GM12878 (cell line): ENCODE data around the gene PDE6G. TPM values are rescaled to one million over a fixed set of nuclear protein-coding genes. Genes with fewer than 3 reads are reported as not detected.
A peak's percentile ranks its signal among the peaks of the same experiment; 100 is the strongest.

Experiments
- BACH1 ChIP-seq: fragments of 450-650 bp; IDR thresholded peaks from 2 replicates; pipeline ENCODE4 v1.6.1; 2017; ENCODE audit warnings: mild to moderate bottlenecking, borderline replicate concordance
- CBX5 ChIP-seq: sonication (generic); IDR thresholded peaks from 2 replicates; pipeline ENCODE4 v1.6.1; 2016; ENCODE audit warnings: low read depth, moderate library complexity, mild to moderate bottlenecking, inconsistent platforms
- CHD2 ChIP-seq: IDR thresholded peaks from 2 replicates; pipeline ENCODE4 v1.6.1; 2011; ENCODE audit warnings: low read depth, low read length, improper control_type of control experiment, borderline replicate concordance
- CREB1 ChIP-seq: IDR thresholded peaks from 2 replicates; pipeline ENCODE4 v1.6.1; 2012; ENCODE audit warnings: low read depth, mild to moderate bottlenecking, inconsistent platforms
- DPF2 ChIP-seq: fragments of 450-650 bp; IDR thresholded peaks from 2 replicates; pipeline ENCODE4 v1.6.1; 2017; ENCODE audit warnings: mild to moderate bottlenecking
- EED ChIP-seq: sonication (generic); IDR thresholded peaks from 2 replicates; pipeline ENCODE4 v1.6.1; 2016; ENCODE audit warnings: antibody characterized with exemption, low read depth
- NFXL1 ChIP-seq: fragments of 450-650 bp; IDR thresholded peaks from 2 replicates; pipeline ENCODE4 v1.6.1; 2017; ENCODE audit warnings: antibody characterized with exemption, mild to moderate bottlenecking, borderline replicate concordance
- PAX5 ChIP-seq: IDR thresholded peaks from 2 replicates; pipeline ENCODE4 v1.6.1; 2011; ENCODE audit warnings: low read depth, low read length, borderline replicate concordance
- SMARCA5 ChIP-seq: fragments of 450-650 bp; IDR thresholded peaks from 2 replicates; pipeline ENCODE4 v1.6.1; 2017; ENCODE audit warnings: mild to moderate bottlenecking
- TCF3 ChIP-seq: IDR thresholded peaks from 2 replicates; pipeline ENCODE4 v1.6.1; 2012; ENCODE audit warnings: low read depth, mild to moderate bottlenecking, low read length, borderline replicate concordance; ENCODE audit not compliant: insufficient read depth
- ZNF24 ChIP-seq: fragments of 450-650 bp; IDR thresholded peaks from 2 replicates; pipeline ENCODE4 v1.6.1; 2017; ENCODE audit warnings: antibody characterized with exemption, mild to moderate bottlenecking
- ZNF622 ChIP-seq: fragments of 450-650 bp; IDR thresholded peaks from 2 replicates; pipeline ENCODE4 v1.6.1; 2017; ENCODE audit warnings: mild to moderate bottlenecking, inconsistent platforms
- polyA plus RNA-seq, 11 experiments: library from polyadenylated mRNA; depleted of rRNA in 4 of 11; unstranded in 6 of 11; stranded (reverse) in 5 of 11; fragments of >200 nt; fragmentation: Nextera tagmentation in 4 of 11; fragmentation: Illumina TruSeq in 1 of 11; extraction: Ambion mirVana in 4 of 11; extraction: Trizol in 1 of 11; gene quantifications; 1 replicate in 1 of 11; 2 replicates in 10 of 11; pipeline versions ENCODE4 v1.2.1 to v1.2.3, GENCODE V29; 2011 to 2016; ENCODE audit warnings: inconsistent platforms in 2 of 11, missing spikeins in 2 of 11, low read depth in 1 of 11
- total RNA-seq, 4 experiments: library from RNA; depleted of rRNA in 3 of 4; stranded (reverse); fragments of >200 nt in 3 of 4; fragmentation: Illumina TruSeq in 1 of 4; extraction: Trizol in 1 of 4; gene quantifications; 2 replicates each; pipeline versions ENCODE4 v1.2.1 to v1.2.3, GENCODE V29; 2013 to 2021
- TF ChIP-seq, protein P1 (sequence below): fragments of 450-650 bp; IDR thresholded peaks from 2 replicates; pipeline ENCODE4 v1.6.1; 2014; ENCODE audit warnings: mild to moderate bottlenecking
- TF ChIP-seq, protein P2 (sequence below), 3 experiments: IDR thresholded peaks in 2 of 3; conservative IDR thresholded peaks in 1 of 3; 2 replicates each; pipeline ENCODE4 v1.5.1; 2011; ENCODE audit warnings: low read depth in 3 of 3, low read length in 3 of 3, mild to moderate bottlenecking in 3 of 3, control low read depth in 2 of 3, moderate library complexity in 2 of 3, inconsistent platforms in 1 of 3, mixed read lengths in 1 of 3; ENCODE audit not compliant: control insufficient read depth in 2 of 3, insufficient read depth in 1 of 3; ENCODE audit errors: extremely low read depth in 1 of 3
- TF ChIP-seq, protein P3 (sequence below): IDR thresholded peaks from 2 replicates; pipeline ENCODE4 v1.6.1; 2012; ENCODE audit warnings: low read depth, low read length, improper control_type of control experiment

PDE6G gene
- total and polyA plus RNA-seq, 10 of the 15 experiments (the other 5 are each of a cell fraction or from before 2014, with no cell fraction given), result 0.55 to 12.1 (median 4.3) TPM

DNA sequence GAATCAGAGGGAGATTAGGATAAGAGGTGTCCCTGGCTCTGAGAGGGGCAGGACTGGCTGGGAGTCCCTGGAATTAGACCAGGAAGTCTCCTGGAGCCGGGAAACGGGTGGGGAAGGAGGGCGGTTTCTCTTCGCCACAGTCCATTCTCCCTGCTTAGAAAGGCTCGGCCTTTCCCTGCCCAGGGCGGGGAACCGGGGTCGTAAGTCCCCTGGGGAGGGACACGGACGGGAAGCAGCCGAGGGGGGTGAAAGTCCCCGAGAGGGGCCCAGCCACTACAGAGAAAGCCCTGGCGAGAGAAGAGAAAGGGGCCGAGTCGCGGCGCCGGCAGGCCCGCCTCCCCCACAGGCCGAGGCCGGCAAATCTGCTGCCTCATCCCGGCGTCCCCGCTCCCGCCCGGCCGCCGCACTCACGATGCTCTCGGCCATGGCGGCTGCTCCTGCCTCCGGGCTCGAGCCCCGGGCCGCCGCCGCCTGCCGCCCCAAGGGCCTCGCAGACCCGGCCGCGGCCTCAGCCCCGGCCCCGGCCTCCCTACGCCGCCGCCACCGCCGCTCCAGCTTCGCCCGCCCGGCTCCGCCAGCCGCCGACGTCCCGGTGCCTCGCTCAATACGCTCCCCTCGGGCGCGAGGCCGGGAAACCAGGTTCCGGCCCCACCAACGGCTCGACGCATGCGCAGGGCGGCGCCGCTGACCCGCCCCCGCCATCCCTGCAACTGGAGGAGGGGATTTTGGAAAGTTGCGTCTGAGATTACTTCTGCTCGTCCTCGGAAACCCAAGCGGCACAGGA lies 19.6 kb downstream of the PDE6G start, which contains the start of the genes NPLOC4 and TSPAN10 (continued):
- TF ChIP-seq PAX5 (0 out of 2 replicates have a peak, but pooled peaks have one; percentile 17), ZNF24 (0 out of 2 replicates have a peak, but pooled peaks have one; percentile 37), SMARCA5 (peak; percentile 95), ZNF622 (no peak), DPF2 (peak; percentile 75), CREB1 (peak; percentile 77), NFXL1 (peak; percentile 66; the same call in 1 of the 2 replicates), EED (0 out of 2 replicates have a peak, but pooled peaks have one; percentile 16), CBX5 (no peak; the same call in 1 of the 2 replicates), CHD2 (peak; percentile 86), TCF3 (peak; percentile 79), BACH1 (peak; percentile 94)
- TF ChIP-seq, protein P1, sequence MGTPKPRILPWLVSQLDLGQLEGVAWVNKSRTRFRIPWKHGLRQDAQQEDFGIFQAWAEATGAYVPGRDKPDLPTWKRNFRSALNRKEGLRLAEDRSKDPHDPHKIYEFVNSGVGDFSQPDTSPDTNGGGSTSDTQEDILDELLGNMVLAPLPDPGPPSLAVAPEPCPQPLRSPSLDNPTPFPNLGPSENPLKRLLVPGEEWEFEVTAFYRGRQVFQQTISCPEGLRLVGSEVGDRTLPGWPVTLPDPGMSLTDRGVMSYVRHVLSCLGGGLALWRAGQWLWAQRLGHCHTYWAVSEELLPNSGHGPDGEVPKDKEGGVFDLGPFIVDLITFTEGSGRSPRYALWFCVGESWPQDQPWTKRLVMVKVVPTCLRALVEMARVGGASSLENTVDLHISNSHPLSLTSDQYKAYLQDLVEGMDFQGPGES, result 0 out of 2 replicates have a peak, but pooled peaks have one; percentile 47
- TF ChIP-seq, protein P2, sequence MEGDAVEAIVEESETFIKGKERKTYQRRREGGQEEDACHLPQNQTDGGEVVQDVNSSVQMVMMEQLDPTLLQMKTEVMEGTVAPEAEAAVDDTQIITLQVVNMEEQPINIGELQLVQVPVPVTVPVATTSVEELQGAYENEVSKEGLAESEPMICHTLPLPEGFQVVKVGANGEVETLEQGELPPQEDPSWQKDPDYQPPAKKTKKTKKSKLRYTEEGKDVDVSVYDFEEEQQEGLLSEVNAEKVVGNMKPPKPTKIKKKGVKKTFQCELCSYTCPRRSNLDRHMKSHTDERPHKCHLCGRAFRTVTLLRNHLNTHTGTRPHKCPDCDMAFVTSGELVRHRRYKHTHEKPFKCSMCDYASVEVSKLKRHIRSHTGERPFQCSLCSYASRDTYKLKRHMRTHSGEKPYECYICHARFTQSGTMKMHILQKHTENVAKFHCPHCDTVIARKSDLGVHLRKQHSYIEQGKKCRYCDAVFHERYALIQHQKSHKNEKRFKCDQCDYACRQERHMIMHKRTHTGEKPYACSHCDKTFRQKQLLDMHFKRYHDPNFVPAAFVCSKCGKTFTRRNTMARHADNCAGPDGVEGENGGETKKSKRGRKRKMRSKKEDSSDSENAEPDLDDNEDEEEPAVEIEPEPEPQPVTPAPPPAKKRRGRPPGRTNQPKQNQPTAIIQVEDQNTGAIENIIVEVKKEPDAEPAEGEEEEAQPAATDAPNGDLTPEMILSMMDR (IDR thresholded peaks at IDR 0.05 in 2 of 3, conservative IDR thresholded peaks at IDR 0.05 in 1 of 3; ENCODE audit: control insufficient read depth in 2 of 3, extremely low read depth in 1 of 3, insufficient read depth in 1 of 3, low read depth in 3 of 3, low read length in 3 of 3), result no peak
- TF ChIP-seq, protein P3, sequence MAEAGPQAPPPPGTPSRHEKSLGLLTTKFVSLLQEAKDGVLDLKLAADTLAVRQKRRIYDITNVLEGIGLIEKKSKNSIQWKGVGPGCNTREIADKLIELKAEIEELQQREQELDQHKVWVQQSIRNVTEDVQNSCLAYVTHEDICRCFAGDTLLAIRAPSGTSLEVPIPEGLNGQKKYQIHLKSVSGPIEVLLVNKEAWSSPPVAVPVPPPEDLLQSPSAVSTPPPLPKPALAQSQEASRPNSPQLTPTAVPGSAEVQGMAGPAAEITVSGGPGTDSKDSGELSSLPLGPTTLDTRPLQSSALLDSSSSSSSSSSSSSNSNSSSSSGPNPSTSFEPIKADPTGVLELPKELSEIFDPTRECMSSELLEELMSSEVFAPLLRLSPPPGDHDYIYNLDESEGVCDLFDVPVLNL, result 0 out of 2 replicates have a peak, but pooled peaks have one; percentile 23
